GM19452 (cell line): ENCODE results near the gene FBXW8.

Experiments used
- ATAC-seq: cut with Tn5 transposase; IDR thresholded peaks from one replicate; pipeline ENCODE4 v1.9.1; 2021; ENCODE audit not compliant: unreplicated experiment

FBXW8 gene

DNA sequence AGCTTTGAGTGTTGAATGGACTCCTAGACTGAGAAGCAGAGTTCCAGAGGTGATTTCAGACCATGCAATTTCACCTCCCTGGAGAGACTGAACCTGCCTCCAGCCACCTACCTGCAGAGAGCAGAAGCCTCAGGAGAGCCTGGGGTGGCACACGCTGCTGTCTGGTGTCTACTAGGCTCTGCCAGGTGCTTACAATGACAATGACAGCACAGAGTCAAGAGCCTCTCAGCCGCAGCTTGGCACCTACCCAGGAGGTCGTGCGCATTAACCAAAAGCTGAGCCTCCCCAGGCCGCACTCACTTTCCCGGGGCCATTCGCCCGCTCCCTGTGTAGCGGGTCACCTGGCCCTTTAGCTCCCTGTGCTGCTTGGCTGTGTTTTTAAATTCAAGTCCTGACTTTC, 125.3 kb downstream of the FBXW8 start:
- ATAC-seq: no peak

DNA sequence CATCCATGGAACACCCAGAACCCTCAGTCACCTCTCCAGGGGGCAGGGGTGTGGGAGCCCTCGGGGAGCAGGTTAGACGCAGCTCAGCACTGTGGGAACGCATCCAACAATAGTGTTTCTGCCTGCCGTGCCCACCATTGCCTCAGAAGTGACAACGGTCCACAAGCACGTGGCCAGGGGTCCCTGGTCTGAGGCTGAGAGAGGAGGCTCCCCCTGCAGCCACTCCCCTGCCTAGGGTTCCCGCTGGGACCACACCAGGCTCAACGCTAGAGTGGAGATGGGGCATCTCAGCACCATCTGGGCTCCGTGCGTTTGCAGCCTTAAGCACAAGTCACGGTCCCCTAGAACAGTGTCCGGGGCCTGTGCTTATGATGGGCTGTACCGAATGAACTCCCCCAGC, 125.8 kb downstream of the FBXW8 start:
- no peak for ATAC-seq

DNA sequence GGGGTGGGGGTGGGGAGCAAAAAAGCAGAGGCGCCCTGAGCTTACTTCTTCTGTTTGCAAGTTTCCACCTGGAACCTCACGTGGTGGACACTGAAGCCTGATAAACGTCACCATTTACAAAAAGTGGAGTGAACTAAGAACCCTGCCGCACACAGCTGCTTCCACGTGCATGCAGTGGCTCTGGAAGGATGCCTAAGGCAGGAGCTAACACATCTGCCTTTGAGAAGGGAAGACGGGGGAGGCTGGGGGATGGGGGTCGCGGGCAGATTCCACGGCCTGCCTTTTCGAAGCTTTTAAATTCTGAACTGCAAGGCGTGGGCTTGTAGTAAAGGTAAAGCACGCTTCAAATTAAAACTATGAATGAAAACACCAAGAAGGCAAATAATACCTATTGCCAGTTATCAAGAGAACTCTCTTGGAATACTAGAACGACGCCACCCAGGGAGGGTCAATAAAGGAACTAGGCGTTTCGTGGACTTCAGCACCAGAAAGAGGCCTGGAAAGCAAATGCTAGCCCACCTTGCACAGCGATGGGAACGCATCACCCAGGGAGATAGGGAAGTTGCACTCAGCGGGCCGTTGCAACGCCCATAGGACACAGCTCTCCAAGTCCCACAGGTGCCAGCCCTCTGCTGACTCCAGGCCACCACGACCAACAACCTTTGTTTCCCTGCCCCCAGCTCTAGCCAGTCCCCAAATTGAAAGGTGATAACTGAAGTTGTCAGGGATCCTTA, 126.7 kb downstream of the FBXW8 start:
- no peak for ATAC-seq

DNA sequence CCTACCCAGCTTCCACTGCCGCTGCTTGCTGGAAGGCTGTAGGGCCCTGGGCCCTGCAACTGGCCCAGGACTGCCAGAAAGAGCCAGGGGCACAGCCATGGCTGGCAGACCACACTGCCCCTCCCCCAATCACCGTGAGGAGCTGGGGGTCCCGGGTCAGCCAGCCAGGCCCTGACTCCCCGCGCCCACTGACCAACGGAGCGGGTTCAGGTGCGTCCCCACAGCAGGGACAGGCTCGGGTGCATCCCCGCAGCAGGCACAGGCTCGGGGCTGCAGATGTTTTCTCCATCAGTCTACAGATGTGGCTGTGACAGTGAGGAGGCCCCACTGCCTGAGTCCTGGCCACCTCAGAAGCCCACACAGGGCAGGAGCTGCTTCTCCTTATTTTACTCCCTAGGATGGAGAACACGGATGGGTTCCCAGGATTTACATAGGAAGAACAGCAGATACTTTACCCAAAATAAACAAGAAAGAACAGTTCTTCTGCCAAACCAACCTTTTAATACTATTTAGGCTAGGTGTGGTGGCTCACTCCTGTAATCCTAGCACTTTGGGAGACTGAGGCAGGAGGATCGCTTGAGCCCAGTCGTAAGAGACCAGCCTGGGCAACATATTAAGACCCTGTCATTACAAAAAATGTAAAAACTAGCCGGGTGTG, 127.4 kb downstream of the FBXW8 start:
- no peak for ATAC-seq

GRCh38 chr12:117038919-117039318, 128.2 kb downstream of the FBXW8 start:
- ATAC-seq: no peak

DNA sequence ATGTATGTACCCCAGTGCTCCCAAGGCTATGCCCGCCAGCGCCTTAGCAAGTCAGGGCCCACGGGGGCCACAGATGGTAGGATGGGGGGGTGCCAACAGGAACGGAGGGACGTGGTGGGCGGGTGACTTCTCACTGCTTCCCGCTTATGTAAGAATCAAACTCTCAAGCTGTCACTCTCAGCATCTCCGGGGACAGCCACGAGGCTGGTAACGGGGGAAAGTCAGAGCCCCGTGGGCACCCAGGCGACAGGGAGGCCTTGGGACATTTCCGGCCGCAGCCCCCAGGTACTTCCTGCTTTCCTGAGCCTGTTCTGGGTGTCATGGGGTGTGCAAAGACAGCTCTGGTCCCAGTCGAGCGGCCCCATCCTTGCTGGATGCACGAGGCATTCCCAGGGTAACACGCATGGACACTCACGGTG, 129.2 kb downstream of the FBXW8 start:
- no peak for ATAC-seq

DNA sequence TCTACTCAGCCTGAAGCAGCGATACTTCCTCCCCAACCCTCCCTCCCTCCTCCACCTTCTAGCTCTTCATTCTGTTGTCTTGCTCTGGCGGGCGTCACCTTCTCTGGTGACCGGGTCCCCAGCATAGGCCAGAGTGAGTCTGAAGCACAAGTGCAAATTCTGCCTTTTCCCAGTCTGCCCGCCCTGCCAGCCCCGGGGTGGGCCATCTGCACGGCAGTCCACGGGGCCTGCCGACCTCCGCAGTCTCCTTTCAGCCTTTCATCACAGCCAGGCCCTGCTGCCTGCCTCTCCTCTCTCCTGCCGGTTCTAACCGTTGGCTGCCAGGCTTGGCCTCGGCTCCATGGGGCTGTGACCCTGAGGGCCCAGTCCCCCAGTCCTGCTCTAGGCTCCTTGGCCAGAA, 129.7 kb downstream of the FBXW8 start:
- ATAC-seq: no peak

DNA sequence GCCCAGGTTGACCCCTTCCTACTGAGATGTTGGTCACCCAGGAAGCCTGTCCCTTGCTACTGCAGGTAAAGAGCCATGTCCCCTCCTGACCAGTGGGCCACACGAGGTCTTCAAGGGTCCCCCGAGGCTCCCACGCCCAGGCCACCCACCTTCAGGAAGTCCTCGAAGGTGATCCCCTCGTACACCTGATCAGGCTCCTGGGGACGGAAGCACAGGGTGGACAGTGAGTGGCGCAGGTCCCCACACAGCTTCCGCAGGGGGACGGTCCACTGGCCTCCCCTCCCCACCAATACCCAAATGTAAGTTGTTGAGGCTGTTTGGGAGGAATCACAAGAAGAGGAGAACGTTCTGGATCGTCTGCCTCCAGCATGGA, 131.0 kb downstream of the FBXW8 start:
- no peak for ATAC-seq

DNA sequence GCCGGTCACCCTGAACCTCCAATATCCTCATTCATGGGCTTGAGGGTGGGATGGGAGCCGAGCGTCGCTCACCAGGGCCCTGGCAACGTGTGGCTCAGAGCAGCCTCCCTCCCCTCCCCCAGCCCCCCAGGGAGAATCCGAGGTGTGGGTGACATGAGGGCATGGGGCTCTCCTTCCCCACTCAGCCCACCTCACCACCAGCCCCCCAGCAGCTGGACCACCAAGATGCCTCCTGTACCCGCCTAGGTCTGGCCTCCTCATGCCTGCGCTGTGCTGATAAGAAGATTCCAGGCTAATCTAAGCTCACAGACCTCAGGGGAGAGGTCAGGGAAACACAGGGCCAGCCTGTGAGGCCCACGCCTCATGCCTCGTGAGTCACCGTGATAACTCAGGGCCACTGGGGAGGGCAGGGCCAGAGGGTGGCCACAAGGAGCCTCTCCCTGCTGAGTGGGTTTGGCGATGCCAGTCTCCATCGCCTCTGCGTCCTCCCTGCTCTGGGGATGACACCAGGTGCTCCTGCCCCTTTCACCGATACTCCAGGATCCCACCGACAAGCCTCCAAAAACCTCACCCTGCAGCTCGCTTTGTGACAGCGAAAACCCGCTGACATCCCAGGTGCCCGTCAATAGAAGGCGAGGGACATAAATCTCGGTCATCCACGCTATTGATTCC, 131.6 kb downstream of the FBXW8 start:
- ATAC-seq: no peak

GRCh38 chr12:117042862-117043261, 132.1 kb downstream of the FBXW8 start:
- ATAC-seq: no peak

DNA sequence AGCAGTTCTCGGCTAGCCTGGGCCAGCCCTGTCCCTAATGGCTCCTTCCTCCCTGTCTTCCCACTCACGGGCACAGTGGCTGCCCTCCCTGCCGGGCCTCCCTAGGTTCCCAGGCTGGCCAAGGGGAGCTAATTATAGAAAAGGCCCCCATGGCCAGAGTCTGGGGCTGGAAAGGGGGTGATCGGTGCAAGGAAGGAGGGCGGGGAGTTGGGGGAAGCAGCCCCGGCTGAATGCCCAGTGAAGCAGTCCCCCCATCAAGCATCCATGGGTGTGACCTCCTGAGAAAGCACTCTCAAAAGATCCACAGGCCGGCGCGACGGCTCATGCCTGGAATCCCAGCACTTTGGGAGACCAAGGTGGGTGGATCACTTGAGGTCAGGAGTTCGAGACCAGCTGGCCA, 133.6 kb downstream of the FBXW8 start:
- ATAC-seq: no peak

GRCh38 chr12:117044790-117045159, 134.0 kb downstream of the FBXW8 start:
- no peak for ATAC-seq

- ATAC-seq: no peak
Measured at GRCh38 chr12:117045160-117046010, 134.6 kb downstream of the FBXW8 start.

GRCh38 chr12:117046011-117046369, 135.2 kb downstream of the FBXW8 start:
- no peak for ATAC-seq

- ATAC-seq: no peak
Measured at GRCh38 chr12:117046425-117046824, 135.7 kb downstream of the FBXW8 start.

DNA sequence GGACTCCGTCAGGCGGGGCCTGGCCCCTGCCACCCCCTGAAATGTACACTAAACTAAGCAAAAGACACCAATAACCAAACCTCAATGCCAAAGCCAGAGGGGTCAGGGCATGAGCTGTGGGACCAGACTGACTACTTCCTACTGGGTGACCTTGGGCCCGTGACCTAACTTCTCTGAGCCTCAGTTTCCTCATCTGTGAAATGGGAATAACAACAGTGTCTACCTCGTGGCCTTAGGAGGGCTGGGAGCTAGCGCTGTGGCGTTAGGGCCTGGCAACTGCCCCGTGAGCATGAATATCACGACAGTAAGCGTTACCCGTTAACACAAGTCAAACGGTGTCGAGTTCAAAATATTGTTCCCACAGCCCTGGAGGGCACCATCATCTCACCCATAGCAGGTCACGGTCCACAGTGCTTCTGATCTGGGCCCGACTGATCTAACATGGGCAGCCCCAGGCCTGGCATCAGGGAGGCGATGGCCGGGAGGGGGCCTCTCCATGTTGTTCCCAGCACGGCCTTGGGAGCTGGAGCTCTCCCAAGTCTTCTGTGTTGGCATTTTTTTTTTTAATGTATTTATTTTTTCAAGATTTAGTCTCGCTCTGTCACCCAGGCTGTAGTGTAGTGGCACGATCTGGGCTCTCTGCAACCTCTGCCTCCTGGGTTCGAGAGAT, 136.2 kb downstream of the FBXW8 start:
- ATAC-seq: no peak

DNA sequence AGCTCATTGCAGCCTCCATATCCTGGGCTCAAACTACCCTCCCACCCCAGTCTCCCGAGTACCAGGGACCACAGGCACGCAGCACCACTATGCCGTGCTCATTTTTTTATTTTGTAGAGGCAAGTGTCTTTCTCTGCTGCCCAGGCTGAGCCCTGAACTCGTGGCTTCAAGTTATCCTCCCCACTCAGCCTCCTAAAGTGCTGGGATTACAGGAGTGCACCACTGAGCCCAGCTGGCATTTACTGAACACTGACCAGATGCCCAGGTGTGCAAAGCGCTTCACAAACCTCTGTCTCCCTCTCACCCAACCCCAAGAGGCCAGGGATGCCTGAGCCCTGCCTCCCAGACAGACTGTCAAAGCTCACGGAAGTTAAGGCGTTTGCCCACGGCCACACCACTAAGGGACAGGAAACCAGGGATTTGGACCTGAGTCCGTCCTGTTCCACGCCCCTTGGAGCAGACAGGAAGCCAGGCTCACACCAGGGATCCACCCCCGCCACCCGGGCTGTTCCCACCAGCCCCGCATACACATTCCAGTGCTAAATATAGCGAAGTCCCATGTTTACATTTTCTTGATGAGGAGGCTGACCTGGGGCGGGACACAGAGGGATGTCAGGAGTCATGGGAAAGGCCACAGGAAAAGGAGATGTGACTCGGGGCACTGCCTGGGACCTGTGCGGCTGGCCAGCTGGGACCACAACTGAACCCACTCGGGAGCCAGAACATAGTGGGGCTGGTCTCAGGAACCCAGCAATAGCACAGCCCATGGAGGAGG, 137.2 kb downstream of the FBXW8 start:
- no peak for ATAC-seq

DNA sequence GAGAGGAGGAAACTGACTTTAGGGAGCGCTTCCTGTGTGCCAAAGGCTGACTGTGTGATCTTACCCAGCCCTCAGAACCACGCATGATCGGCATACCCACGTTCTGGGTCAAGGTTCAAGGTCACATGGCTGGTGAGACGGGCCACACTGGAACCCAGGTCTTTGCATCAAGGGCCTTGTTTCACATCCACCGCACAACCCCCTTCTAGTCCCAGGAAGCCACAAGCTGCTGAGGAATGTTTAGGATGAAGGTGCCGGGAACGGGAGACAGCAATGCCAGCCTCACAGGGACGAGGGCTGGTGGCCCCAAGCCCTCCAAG, 137.8 kb downstream of the FBXW8 start:
- ATAC-seq: no peak

DNA sequence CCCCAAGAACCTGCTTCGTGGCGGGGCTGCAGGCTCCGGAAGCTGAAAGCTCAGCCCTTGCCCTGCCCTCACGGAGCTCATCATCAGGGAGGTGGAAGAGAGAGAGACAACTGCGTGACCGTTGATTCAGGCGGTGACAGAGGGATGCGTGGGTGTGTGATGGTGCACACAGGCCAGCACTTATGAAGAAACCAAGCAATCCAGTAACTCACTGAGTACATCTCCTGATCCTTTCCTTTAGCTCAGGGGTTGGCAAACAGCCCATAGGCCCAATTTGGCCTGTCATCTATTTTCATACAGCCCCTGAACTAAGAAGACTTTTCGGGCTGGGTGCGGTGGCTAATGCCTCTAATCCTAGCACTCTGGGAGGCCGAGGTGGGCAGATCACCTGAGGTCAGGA, 138.5 kb downstream of the FBXW8 start:
- no peak for ATAC-seq

GRCh38 chr12:117050060-117050459, 139.3 kb downstream of the FBXW8 start:
- no peak for ATAC-seq
